CD14-positive monocyte (primary cell): Measurements from ENCODE around the gene ZSWIM1. TPM values are rescaled to one million over a fixed set of nuclear protein-coding genes. Genes with fewer than 3 reads are reported as not detected.

ENCODE experiments used
- DNase-seq, 3 donors: peaks; one replicate each; pipeline ENCODE4 v3.0.0-alpha.2; 2011 to 2022
- H2AFZ ChIP-seq: 2 replicates; pipeline ENCODE4 v1.6.0; 2012; ENCODE audit warnings: mild to moderate bottlenecking, low read depth, low read length, inconsistent platforms; ENCODE audit not compliant: insufficient read depth, poor library complexity, severe bottlenecking
- H3K27ac ChIP-seq, 2 donors: 1 replicate in 1 of 2; 2 replicates in 1 of 2; pipeline ENCODE4 v1.5.1; 2012 to 2013; ENCODE audit warnings: low read length in 2 of 2, control low read depth in 1 of 2, inconsistent platforms in 1 of 2, low read depth in 1 of 2, mild to moderate bottlenecking in 1 of 2
- H3K27me3 ChIP-seq, 2 donors: one replicate each; pipeline versions ENCODE4 v1.6.0 to v1.6.1; 2011 to 2013; ENCODE audit warnings: low read length in 2 of 2; ENCODE audit not compliant: control insufficient read depth in 2 of 2, insufficient read depth in 2 of 2
- H3K36me3 ChIP-seq, 2 donors: replicated peaks in 1 of 2; 1 replicate in 1 of 2; 2 replicates in 1 of 2; pipeline versions ENCODE4 v1.5.1 to v1.6.1; 2012 to 2013; ENCODE audit warnings: low read length in 2 of 2, control low read depth in 1 of 2, inconsistent platforms in 1 of 2, mild to moderate bottlenecking in 1 of 2; ENCODE audit not compliant: insufficient read depth in 2 of 2, control insufficient read depth in 1 of 2
- H3K4me1 ChIP-seq, 2 donors: 1 replicate in 1 of 2; 2 replicates in 1 of 2; pipeline versions ENCODE4 v1.5.1 to v1.6.1; 2012 to 2013; ENCODE audit warnings: low read length in 2 of 2, control low read depth in 1 of 2, inconsistent platforms in 1 of 2, mild to moderate bottlenecking in 1 of 2, moderate library complexity in 1 of 2; ENCODE audit not compliant: insufficient read depth in 2 of 2, control insufficient read depth in 1 of 2
- H3K4me2 ChIP-seq: replicated peaks from 2 replicates; pipeline ENCODE3; 2012; ENCODE audit warnings: low read length, moderate library complexity, mild to moderate bottlenecking; ENCODE audit not compliant: poor library complexity, severe bottlenecking; ENCODE audit errors: extremely low read depth
- H3K4me3 ChIP-seq, 3 experiments: fragments of 200-600 bp in 1 of 3; sonication (generic) in 1 of 3; replicated peaks in 1 of 3; 1 replicate in 2 of 3; 2 replicates in 1 of 3; pipeline ENCODE4 v1.5.1; 2011 to 2013; ENCODE audit warnings: low read length in 3 of 3, mild to moderate bottlenecking in 3 of 3, control low read depth in 2 of 3, low read depth in 2 of 3, inconsistent platforms in 1 of 3, moderate library complexity in 1 of 3
- H3K79me2 ChIP-seq: 2 replicates; pipeline ENCODE4 v1.6.0; 2012; ENCODE audit warnings: mild to moderate bottlenecking, control low read depth, inconsistent platforms, low read length, moderate library complexity; ENCODE audit not compliant: insufficient read depth
- H3K9ac ChIP-seq: 2 replicates; pipeline ENCODE4 v1.6.0; 2017; ENCODE audit warnings: low read length, mild to moderate bottlenecking; ENCODE audit not compliant: insufficient read depth, poor library complexity, severe bottlenecking
- H3K9me3 ChIP-seq, 2 donors: replicated peaks in 1 of 2; 1 replicate in 1 of 2; 2 replicates in 1 of 2; pipeline versions ENCODE4 v1.5.1 to v1.6.1; 2012 to 2013; ENCODE audit warnings: low read length in 2 of 2, control low read depth in 1 of 2; ENCODE audit not compliant: control insufficient read depth in 1 of 2, insufficient read depth in 1 of 2
- H4K20me1 ChIP-seq: 2 replicates; pipeline ENCODE4 v1.6.0; 2012; ENCODE audit warnings: mild to moderate bottlenecking, low read length, control low read depth, moderate library complexity; ENCODE audit not compliant: insufficient read depth
- H3K27ac Mint-ChIP-seq, 7 donors: one replicate each; pipeline ENCODE4 v1.8.0; 2020; ENCODE audit warnings: mild to moderate bottlenecking in 7 of 7, mixed read lengths in 7 of 7, moderate library complexity in 6 of 7, inconsistent platforms in 2 of 7
- H3K27me3 Mint-ChIP-seq, 3 donors: one replicate each; pipeline ENCODE4 v1.8.0; 2021 to 2022; ENCODE audit warnings: low read depth in 3 of 3, mild to moderate bottlenecking in 3 of 3, mixed read lengths in 3 of 3, moderate library complexity in 3 of 3, inconsistent platforms in 1 of 3
- H3K36me3 Mint-ChIP-seq, 2 donors: one replicate each; pipeline ENCODE4 v1.8.0; 2020; ENCODE audit warnings: mixed read lengths in 2 of 2, inconsistent platforms in 1 of 2, mild to moderate bottlenecking in 1 of 2
- H3K4me1 Mint-ChIP-seq: one replicate; pipeline ENCODE4 v1.8.0; 2020; ENCODE audit warnings: mild to moderate bottlenecking, mixed read lengths
- H3K4me3 Mint-ChIP-seq, 2 donors: one replicate each; pipeline ENCODE4 v1.8.0; 2020; ENCODE audit warnings: mild to moderate bottlenecking in 2 of 2, mixed read lengths in 2 of 2, moderate library complexity in 1 of 2
- H3K9me3 Mint-ChIP-seq, 7 donors: one replicate each; pipeline ENCODE4 v1.8.0; 2020 to 2022; ENCODE audit warnings: mixed read lengths in 7 of 7, mild to moderate bottlenecking in 6 of 7, moderate library complexity in 6 of 7, inconsistent platforms in 2 of 7
- WGBS: methylation state at CpG from one replicate; pipeline ENCODE4 v1.1.5; 2013; ENCODE audit warnings: missing lambda C conversion rate; ENCODE audit not compliant: insufficient coverage; 5-methylcytosine and 5-hydroxymethylcytosine counted together
- intact Hi-C, 2 donors: fragments of 100-400 bp; cut with micrococcal nuclease; formaldehyde crosslinking; loops; one replicate each; pipeline versions ENCODE4 v1.15.0 to v1.15.1; 2023
- polyA plus RNA-seq, 3 donors: library from polyadenylated mRNA; depleted of rRNA in 1 of 3; unstranded in 2 of 3; stranded (reverse) in 1 of 3; fragments of 300-500 nt in 2 of 3; fragments of >200 nt in 1 of 3; fragmentation: Illumina TruSeq in 2 of 3; gene quantifications; 1 replicate in 2 of 3; 2 replicates in 1 of 3; pipeline ENCODE4 v1.2.3, GENCODE V29; 2012 to 2021
- TF ChIP-seq, protein P1 (sequence below): fragments of 200-600 bp; IDR thresholded peaks from one replicate; pipeline ENCODE4 v1.8.0; 2022; ENCODE audit warnings: antibody characterized with exemption, mild to moderate bottlenecking

Gene ZSWIM1
- polyA plus RNA-seq, 3 donors, result 2.5 to 2.6 (median 2.5) TPM

DNA sequence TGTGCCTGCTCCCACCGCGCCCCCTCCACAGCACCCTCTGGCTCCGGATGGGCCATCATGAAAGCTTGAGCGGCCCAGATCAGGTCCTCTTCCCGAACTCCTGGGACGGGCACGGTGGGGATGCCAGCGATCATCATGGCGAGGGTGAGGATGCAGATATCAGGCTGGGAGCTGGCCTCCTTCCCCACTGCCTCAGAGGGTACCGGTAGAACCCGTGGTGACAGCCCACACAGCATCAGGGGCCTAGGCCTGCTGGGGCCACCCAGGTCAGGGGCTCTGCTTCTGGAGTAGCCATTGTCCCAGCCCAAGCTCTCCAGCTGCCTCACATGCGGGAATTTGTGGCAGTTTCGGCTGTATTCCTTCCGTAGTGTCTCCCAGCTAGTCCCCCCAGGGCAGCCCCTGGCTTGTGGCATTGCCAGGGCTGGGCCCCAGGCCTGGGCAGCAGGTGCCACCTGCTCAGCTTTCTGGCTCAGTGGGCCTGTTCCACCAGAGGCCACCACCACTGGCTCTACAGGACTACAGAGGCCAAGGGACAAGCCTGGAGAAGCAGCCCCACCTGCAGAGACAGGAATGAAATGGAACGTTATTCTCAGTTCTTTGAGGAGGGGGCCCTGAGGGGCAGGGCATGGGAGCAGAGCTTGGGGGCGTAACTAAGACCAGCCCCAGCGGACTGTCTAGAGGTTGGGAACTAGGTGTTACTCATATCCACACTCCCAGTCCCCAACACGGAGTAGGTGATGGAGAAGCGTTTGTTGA is 5.7 kb downstream of the ZSWIM1 start:
- H3K4me2 ChIP-seq, result no peak overlapping the region
- no peak overlapping the region for H2AFZ ChIP-seq
- H3K27me3 ChIP-seq, result no peaks in the 10 kb centered on the region
- H3K9me3 Mint-ChIP-seq, result peaks cover 0 to 2% (median 0%) of the 10 kb centered on the region in 7 donors
- H3K4me1 Mint-ChIP-seq, result peaks cover 34% of the 10 kb centered on the region
- no peak overlapping the region for H3K9ac ChIP-seq
- intact Hi-C loops, result loop anchor here in 1 of 2 donors (5.0 kb wide), 1 partner anchor 46 kb away; the partner anchor contains the start of gene PCIF1
- WGBS, result 98% methylated on average over 14 of the region's 19 CpGs
- H3K27ac ChIP-seq, result no peak overlapping the region
- H3K27ac Mint-ChIP-seq, result peak overlapping the region in 1 of 7 donors; percentile 52
- H3K9me3 ChIP-seq, result no peaks in the 10 kb centered on the region
- H3K36me3 Mint-ChIP-seq, result peaks cover 31 to 40% of the 10 kb centered on the region in 2 donors
- H3K4me3 ChIP-seq, result no peak overlapping the region
- no peak overlapping the region for H3K4me3 Mint-ChIP-seq
- H3K27me3 Mint-ChIP-seq, result no peaks in the 10 kb centered on the region
- H3K79me2 ChIP-seq, result peaks cover 48% of the 10 kb centered on the region
- DNase-seq, result no peak
- H3K36me3 ChIP-seq, result peaks cover 24 to 36% of the 10 kb centered on the region in 2 donors
- H3K4me1 ChIP-seq, result peaks cover 37 to 46% of the 10 kb centered on the region in 2 donors
- H4K20me1 ChIP-seq, result peaks cover 9% of the 10 kb centered on the region
- TF ChIP-seq, protein P1, sequence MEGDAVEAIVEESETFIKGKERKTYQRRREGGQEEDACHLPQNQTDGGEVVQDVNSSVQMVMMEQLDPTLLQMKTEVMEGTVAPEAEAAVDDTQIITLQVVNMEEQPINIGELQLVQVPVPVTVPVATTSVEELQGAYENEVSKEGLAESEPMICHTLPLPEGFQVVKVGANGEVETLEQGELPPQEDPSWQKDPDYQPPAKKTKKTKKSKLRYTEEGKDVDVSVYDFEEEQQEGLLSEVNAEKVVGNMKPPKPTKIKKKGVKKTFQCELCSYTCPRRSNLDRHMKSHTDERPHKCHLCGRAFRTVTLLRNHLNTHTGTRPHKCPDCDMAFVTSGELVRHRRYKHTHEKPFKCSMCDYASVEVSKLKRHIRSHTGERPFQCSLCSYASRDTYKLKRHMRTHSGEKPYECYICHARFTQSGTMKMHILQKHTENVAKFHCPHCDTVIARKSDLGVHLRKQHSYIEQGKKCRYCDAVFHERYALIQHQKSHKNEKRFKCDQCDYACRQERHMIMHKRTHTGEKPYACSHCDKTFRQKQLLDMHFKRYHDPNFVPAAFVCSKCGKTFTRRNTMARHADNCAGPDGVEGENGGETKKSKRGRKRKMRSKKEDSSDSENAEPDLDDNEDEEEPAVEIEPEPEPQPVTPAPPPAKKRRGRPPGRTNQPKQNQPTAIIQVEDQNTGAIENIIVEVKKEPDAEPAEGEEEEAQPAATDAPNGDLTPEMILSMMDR, result no peak

- Histone ChIP-seq H3K9me3 (no peaks in the 10 kb centered on the region), H3K9ac (no peak within 1 kb of the TSS), H3K79me2 (peaks cover 48% of the 10 kb centered on the region), H3K27me3 (no peaks in the 10 kb centered on the region), H3K36me3 (peaks cover 24 to 34% of the 10 kb centered on the region in 2 donors), H3K27ac (no peak within 1 kb of the TSS), H2AFZ (no peak within 1 kb of the TSS), H3K4me2 (no peak within 1 kb of the TSS), H3K4me3 (no peak within 1 kb of the TSS), H3K4me1 (peaks cover 39 to 48% of the 10 kb centered on the region in 2 donors), H4K20me1 (peaks cover 9% of the 10 kb centered on the region)
- TF ChIP-seq, protein P1, result no peak
- Mint-ChIP-seq H3K4me1 (peaks cover 37% of the 10 kb centered on the region), H3K4me3 (no peak within 1 kb of the TSS), H3K27ac (peak within 1 kb of the TSS in 1 of 7 donors; percentile 52), H3K9me3 (peaks cover 0 to 2% (median 0%) of the 10 kb centered on the region in 7 donors), H3K27me3 (no peaks in the 10 kb centered on the region), H3K36me3 (peaks cover 30 to 40% of the 10 kb centered on the region in 2 donors)
- WGBS, result no CpG with 5 or more reads among the region's 8 CpGs
- intact Hi-C loops, result loop anchor here in 1 of 2 donors (5.0 kb wide), 1 partner anchor 45 kb away; the partner anchor contains the start of gene PCIF1
- no peak for DNase-seq
These were observed 6.3 kb downstream of the ZSWIM1 start, which contains the start of gene SPATA25 for GRCh38 chr20:45887346-45887715. Gene SPATA25, minus strand, starts transcription at chr20:45887622. Its CDS starts 32 bp downstream, at chr20:45887590.
